Measurements from ENCODE around the gene MVB12B.

MVB12B gene

DNA sequence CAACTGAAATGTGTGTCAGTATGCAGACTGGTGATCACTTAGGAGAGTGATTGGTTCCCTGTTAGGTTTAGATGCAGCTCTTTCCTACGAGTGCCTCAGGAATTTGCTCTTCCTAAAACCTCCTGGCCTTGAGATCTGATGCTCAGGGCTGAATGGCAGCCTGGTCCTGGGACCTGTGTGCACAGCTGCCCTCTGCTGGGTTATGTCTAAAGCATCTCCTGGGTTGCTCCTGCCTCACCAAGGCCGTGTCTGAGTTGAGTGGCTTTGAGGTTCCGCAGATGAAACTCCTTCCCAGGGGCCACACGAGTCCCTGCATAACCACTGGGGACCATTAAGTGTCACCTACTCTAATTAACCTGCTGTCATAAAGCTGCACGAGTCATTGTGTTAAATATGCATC, 59.5 kb downstream of the MVB12B start:
- no peak for DNase-seq (ENCODE audit: low read depth in 2 of 2)

DNA sequence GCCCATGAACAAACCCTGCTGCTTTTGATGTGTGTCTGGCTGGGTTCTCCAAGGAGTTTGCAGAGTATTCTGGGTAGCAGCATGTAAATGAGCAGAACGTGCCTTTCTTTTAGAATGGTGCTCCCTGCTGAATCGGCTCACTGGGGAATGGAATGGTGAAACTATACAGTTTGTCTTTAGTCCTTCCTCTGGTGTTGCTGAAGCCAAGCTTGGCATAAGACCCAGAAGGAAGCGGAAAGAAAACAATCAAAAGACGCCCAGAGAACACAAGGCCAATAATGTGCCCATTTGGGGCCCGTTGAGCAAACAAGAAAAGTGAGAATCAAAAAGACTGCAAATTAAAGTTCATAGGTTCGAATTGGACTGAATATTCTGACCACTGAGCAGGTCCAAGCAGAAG, 60.1 kb downstream of the MVB12B start:
- DNase-seq (ENCODE audit: low read depth in 2 of 2), result no peak

GRCh38 chr9:126388964-126389708, 62.5 kb downstream of the MVB12B start:
- no peak for DNase-seq (ENCODE audit: low read depth in 2 of 2)

DNA sequence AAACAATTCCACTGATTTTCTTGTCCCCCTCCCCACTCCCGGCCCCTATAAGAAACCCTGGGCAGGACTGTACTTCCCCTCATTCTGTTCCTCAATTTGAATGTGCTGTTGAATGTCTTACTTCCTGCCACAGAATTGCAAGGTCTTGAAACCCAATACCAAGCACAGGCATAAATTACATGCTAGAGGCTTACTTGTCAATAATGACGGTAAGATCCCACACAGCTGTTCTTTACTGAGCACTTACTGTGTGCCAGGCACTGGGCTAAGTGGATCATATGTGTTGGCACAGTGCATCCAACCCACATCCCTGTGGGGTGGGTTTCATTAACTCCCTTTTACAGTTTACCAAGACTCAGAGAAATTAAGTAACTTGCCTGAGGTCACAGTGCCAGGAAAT, 63.4 kb downstream of the MVB12B start:
- no peak for DNase-seq (ENCODE audit: low read depth in 2 of 2)

- no peak for DNase-seq (ENCODE audit: low read depth in 2 of 2)
Measured at GRCh38 chr9:126390923-126391322, 64.3 kb downstream of the MVB12B start.

DNA sequence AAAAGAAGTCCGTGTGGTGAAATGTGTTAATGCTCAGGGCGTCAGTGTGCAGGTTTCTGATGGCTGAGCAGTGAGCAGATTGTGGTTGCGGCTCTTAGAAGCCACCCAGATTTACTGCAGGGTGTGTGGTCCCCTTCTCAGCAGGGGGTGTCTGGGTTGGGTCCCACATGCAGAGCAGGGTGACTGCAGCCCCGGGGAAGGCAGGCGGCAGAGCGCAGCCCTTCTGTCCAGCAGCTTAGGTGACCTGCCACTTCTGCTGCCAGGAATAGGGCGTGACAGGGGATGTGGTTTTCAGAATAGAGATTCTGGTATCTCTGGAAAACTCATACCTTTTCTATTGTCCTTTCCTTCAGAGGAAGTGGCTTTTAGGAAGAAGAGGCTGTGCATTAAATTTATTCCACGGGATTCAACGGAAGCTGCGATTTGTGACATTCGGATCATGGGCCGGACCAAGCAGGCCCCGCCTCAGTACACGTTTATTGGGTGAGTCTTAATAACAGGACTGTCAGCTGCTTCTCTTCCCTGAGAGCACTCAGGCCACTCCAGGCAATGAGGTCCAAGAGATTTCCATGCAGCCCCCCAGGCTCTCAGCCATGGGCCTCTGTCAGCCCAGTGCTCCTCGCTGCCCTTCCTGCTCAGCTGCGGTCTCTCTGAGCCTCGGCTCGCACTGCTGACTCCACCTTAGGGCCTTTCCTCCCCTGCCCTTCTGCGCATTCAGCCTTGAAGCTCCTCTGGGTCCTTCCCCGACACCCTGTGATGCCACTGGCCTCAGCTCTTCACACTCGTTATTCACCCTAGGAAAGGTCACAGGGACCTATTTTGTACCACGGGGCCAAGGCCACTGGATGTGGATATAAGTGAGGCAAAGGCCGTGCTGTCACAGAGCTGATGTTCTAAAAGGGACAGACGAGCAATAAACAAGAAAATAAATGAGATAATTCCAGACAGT, 65.4 kb downstream of the MVB12B start:
- DNase-seq (ENCODE audit: low read depth in 2 of 2), result no peak

GRCh38 chr9:126392662-126393371, 66.2 kb downstream of the MVB12B start:
- DNase-seq (ENCODE audit: low read depth in 2 of 2), result no peak

- no peak for DNase-seq (ENCODE audit: low read depth in 2 of 2)
Measured at GRCh38 chr9:126393876-126394275, 67.2 kb downstream of the MVB12B start.

GRCh38 chr9:126394802-126395201, 68.2 kb downstream of the MVB12B start:
- DNase-seq (ENCODE audit: low read depth in 2 of 2), result no peak

DNA sequence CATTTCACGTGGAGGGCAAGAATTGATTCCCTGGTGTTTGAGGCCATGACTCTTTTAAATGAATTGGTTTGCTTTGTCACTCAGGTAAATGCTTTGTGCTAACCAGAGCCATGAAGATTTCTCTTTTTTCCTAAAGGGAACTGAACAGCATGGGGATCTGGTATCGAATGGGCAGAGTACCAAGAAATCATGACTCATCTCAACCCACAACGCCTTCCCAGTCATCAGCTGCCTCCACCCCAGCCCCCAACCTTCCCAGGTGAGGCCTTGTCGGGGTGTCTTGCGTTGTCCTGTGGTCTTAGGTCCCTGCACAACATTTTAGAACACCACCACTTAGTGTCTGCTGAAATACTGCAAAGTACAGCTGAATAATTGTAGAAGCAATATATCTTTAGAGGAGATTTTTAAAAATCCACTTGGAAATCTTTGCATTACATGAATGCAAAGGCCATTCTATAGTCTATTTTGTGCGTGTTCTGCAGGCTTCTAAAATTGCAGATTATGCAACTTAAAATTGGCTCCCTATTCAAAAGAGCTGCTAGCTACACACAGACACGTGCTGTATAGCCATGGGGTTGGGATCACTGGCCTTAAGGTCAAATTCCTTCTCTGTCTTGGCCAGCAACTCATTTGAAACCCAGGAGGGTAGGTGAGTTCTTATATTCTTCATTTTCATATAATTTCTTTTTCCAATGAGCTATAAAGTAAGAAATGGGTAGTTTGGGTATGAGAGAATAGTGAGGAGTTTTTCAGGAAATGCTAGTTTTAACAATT, 69.0 kb downstream of the MVB12B start:
- DNase-seq (ENCODE audit: low read depth in 2 of 2), result no peak

DNA sequence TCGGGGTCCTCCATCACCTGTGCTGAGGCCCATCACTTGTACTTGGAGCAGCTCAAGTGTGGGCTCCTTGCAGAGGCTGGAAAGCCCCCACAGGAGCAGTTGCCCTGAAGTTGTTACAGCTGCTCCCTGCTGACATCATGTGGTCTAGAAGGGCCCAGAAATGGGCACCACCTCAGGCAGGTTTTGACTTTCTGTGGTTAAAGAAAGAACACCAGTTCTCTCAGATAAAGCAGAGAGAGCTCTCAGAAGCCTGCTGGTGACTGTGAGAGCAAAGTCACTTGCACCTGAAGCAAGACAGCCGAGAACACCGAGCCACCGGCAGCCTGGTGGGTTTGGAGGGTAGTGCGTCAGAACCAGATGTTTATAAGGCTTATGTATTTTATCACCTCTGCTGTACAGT, 70.4 kb downstream of the MVB12B start:
- peak; percentile 46 to 50 for DNase-seq (ENCODE audit: low read depth in 2 of 2)

DNA sequence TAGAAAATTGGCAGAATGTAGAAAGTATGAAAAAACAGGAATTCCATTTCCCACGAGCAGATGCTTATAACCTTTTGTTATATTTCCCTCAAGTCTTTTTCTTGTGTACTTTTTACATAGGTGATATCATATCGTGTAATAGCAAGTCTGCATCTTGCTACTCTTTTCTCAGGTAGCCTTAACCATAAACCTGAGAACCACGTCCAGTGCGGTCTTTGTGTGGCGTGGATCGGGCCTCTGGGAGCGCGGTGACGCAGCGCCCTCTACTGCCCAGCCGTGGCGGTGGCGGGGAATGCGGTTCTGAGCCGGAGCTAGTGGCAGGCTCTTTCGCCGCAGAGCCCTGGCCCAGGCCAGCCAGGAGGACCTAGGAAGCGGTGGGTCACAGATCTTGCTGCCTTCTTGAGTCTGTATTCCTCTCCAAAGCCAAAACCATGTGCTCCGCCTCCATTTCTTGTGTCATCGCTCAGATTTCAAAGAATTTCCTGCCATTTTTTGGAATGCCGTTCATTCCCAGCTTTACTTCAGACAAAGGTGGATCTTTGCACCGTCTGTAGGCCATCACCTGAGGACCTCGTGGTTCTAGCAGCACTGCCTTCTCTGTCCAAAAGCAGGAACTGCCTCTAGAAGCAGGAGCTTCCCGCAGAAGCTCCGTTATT, 71.9 kb downstream of the MVB12B start:
- peak; percentile 29 to 52 for DNase-seq (ENCODE audit: low read depth in 2 of 2)

DNA sequence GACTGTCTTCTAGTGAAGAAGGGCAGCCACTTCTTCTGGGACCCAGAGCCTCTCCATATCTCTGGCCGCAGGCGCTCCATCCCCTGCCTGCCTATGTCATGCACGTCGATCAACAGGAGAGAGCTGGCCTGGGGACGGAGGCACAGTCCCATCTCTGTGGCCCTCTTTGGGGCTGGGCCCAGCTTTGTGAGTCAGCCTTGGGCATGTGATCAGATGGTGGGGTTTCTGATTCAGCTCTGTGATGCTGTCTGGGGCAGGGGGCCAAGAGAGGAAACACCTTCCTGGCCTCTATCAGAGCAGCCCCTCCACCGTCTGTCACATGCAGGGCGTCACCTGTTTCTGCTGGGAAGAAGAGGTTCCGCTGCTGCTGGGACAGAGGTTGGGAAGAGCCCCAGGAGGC, 72.6 kb downstream of the MVB12B start:
- no peak for DNase-seq (ENCODE audit: low read depth in 2 of 2)

DNA sequence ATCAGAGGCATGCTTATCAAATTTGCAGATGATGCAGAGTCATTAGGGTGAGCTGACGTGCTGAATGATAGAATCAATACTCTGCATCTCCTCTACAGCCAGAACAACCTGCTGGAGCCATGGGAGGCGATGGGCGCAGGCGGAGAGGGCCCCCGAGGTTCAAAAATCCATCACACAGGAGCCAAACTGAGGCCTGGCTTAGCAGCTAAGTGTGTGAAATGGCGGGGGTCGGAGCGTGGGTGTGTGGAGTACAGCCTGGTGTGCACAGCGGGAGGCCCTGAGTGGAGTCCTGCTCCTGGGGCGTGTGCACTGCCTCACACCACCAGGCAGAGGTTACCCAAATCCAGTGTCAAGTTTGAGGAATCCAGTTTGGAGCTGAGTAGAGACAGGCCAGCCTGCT, 73.2 kb downstream of the MVB12B start:
- no peak for DNase-seq (ENCODE audit: low read depth in 2 of 2)

DNA sequence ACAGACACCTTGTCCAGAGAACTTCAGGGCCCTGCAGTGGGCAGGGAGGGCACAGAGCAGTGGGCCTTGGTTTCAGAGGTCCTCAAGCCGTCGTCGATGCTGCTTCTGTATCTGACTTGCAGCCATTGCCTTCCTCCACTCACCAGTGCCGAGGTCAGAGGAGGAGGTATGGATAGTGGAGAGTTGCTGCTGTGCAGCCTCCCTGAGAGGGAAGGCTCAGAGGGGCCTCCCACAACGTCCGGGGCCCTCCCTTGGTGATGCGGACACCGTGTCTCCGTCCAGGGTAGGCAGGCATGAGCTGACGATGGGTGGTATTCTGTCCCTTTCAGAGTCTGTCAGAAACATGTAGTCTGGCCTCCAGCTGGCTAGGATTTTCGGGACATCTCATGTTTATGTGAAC, 73.9 kb downstream of the MVB12B start:
- no peak for DNase-seq (ENCODE audit: low read depth in 2 of 2)

DNA sequence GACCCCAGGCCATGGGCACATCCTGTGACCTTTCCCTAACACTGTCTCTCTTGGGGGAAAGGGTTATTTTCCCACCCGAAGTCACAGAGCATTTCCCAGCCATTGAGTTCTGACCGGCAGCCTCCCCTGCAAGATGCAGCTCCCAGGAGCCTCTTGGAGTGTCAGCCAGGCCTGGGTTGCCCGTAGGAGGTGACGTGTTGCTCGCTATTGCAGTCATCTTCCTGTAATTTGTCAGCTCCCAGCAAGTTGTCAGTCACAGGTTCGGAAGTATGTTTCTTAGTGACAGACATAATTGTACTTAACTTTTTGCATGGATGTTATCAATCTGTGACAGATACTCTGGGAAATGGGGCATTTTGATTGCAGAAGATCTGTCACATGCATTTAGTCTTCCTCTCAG, 74.5 kb downstream of the MVB12B start:
- no peak for DNase-seq (ENCODE audit: low read depth in 2 of 2)

DNA sequence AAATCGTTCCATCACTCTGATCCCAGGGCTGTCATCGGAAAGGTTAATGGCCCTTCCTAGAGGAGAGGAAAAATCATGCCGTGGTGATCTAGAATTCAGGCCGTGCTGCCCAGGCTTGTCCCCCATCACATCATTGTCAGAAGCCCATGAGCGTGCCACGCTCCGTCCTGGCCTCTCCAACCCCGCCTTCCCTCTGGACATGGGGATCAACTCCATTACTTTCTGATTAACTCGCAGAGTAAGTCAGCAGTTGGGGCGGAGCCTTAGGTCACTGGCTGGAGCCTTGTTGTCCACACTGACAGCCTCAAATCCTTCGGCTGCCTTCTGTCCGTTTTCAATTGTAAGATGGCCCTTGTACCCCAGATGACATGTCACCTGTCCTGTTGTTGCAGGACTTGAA, 75.0 kb downstream of the MVB12B start:
- no peak for DNase-seq (ENCODE audit: low read depth in 2 of 2)

GRCh38 chr9:126403397-126403796, 76.8 kb downstream of the MVB12B start:
- no peak for DNase-seq (ENCODE audit: low read depth in 2 of 2)

DNA sequence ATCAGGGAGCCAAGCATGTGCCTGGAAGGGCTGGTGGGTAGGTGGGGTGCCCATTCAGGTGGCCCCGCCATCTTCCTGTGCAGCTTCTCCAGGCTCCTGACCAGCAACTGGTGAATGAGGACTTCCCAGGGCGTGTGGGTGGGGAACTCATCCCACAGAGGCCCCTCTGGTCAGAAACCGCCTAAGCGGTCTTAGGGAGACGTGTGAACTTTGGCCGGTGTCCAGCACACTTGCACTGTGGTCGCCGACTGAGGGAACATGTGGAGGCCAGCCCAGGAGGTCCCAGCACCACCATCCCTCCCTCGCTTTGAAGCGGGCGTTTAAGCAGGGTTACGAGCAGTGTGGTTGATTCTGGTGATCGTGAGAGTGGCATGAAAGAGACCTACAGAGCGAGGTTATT, 77.8 kb downstream of the MVB12B start:
- DNase-seq (ENCODE audit: low read depth in 2 of 2), result no peak

- no peak for DNase-seq (ENCODE audit: low read depth in 2 of 2)
Measured at GRCh38 chr9:126406075-126406667, 79.5 kb downstream of the MVB12B start.

All from stimulated activated CD8-positive, alpha-beta memory T cell treated with anti-CD3 and anti-CD28 coated beads, Interleukin-7, amount 100 ng/mL, for 4 hours (primary cell).